Neural cell (in vitro differentiated cells): ENCODE results near the gene TMCC1. TPM values are rescaled to one million over a fixed set of nuclear protein-coding genes. Genes with fewer than 3 reads are reported as not detected.

Experiments used
- H2AFZ ChIP-seq: fragments of 200-600, 300-800 bp; sonication (generic), shearing (Covaris generic); 2 replicates; pipeline ENCODE4 v1.6.0; 2014; ENCODE audit warnings: low read depth, mild to moderate bottlenecking, antibody characterized with exemption, low read length, moderate library complexity
- H3F3A ChIP-seq: fragments of 200-600 bp; shearing (Covaris generic); 2 replicates; pipeline ENCODE4 v1.6.1; 2016; ENCODE audit warnings: mild to moderate bottlenecking, moderate library complexity, mixed read lengths, antibody characterized with exemption, low read length; ENCODE audit not compliant: insufficient read depth, poor library complexity, severe bottlenecking
- H3K27ac ChIP-seq: fragments of 200-600, 300-800 bp; sonication (generic), shearing (Covaris generic); 2 replicates; pipeline ENCODE4 v1.5.1; 2014; ENCODE audit warnings: mild to moderate bottlenecking, low read length, moderate library complexity
- H3K27me3 ChIP-seq: fragments of 300-800, 200-600 bp; sonication (generic), shearing (Covaris generic); 2 replicates; pipeline ENCODE4 v1.6.0; 2014; ENCODE audit warnings: mild to moderate bottlenecking, low read depth, low read length, moderate library complexity; ENCODE audit not compliant: insufficient read depth
- H3K36me3 ChIP-seq: fragments of 300-800, 200-600 bp; sonication (generic), shearing (Covaris generic); 2 replicates; pipeline ENCODE4 v1.5.1; 2014; ENCODE audit warnings: mild to moderate bottlenecking, antibody characterized with exemption, low read length, moderate library complexity; ENCODE audit not compliant: insufficient read depth
- H3K4me2 ChIP-seq: fragments of 300-800, 200-600 bp; sonication (generic), shearing (Covaris generic); 2 replicates; pipeline ENCODE4 v1.6.0; 2014; ENCODE audit warnings: mild to moderate bottlenecking, low read length
- H3K4me3 ChIP-seq: fragments of 300-800, 200-600 bp; sonication (generic), shearing (Covaris generic); 2 replicates; pipeline ENCODE4 v1.5.1; 2014; ENCODE audit warnings: mild to moderate bottlenecking, low read length, moderate library complexity
- H3K79me2 ChIP-seq: fragments of 200-600 bp; shearing (Covaris generic); replicated peaks from 2 replicates; pipeline ENCODE4 v1.6.0; 2014; ENCODE audit warnings: mild to moderate bottlenecking, low read length, moderate library complexity; ENCODE audit not compliant: insufficient read depth
- H3K9ac ChIP-seq: fragments of 300-800, 200-600 bp; sonication (generic), shearing (Covaris generic); 2 replicates; pipeline ENCODE4 v1.6.1; 2016; ENCODE audit warnings: mild to moderate bottlenecking, low read length, mixed read lengths
- H3K9me2 ChIP-seq: fragments of 200-600 bp; shearing (Covaris generic); 2 replicates; pipeline ENCODE4 v1.6.1; 2016; ENCODE audit warnings: mild to moderate bottlenecking, low read length, mixed read lengths; ENCODE audit not compliant: insufficient read depth
- H3K9me3 ChIP-seq: fragments of 200-600, 300-800 bp; sonication (generic), shearing (Covaris generic); 2 replicates; pipeline ENCODE4 v1.6.1; 2016; ENCODE audit warnings: mild to moderate bottlenecking, mixed run types, low read length, moderate library complexity, mixed read lengths
- H4K20me1 ChIP-seq: fragments of 200-600 bp; shearing (Covaris generic); 2 replicates; pipeline ENCODE4 v1.6.1; 2016; ENCODE audit warnings: mild to moderate bottlenecking, mixed run types; ENCODE audit not compliant: insufficient read depth
- CTCF ChIP-seq: fragments of 450-650 bp; IDR thresholded peaks from 2 replicates; pipeline ENCODE4 v1.5.1; 2014; ENCODE audit warnings: antibody characterized with exemption, mild to moderate bottlenecking, moderate library complexity; ENCODE audit not compliant: poor library complexity, severe bottlenecking
- EP300 ChIP-seq: fragments of 450-650 bp; conservative IDR thresholded peaks from 2 replicates; pipeline ENCODE4 v1.6.1; 2014; ENCODE audit warnings: antibody characterized with exemption, mild to moderate bottlenecking, moderate library complexity; ENCODE audit not compliant: poor library complexity, severe bottlenecking
- EZH2 ChIP-seq: fragments of 200-600, 300-800 bp; shearing (Covaris generic), sonication (generic); IDR thresholded peaks from 2 replicates; pipeline ENCODE4 v1.6.1; 2014; ENCODE audit warnings: antibody characterized with exemption, low read length, borderline replicate concordance, mild to moderate bottlenecking; ENCODE audit not compliant: insufficient read depth, poor library complexity, severe bottlenecking
- MXI1 ChIP-seq: fragments of 450-650 bp; conservative IDR thresholded peaks from 2 replicates; pipeline ENCODE4 v1.6.1; 2014; ENCODE audit warnings: antibody characterized with exemption, mild to moderate bottlenecking; ENCODE audit not compliant: poor library complexity, severe bottlenecking
- POLR2AphosphoS5 ChIP-seq: IDR thresholded peaks from 2 replicates; pipeline ENCODE4 v1.6.1; 2012
- RAD21 ChIP-seq: fragments of 450-650 bp; conservative IDR thresholded peaks from 2 replicates; pipeline ENCODE4 v1.6.1; 2014; ENCODE audit warnings: antibody characterized with exemption, mild to moderate bottlenecking, moderate library complexity
- REST ChIP-seq: IDR thresholded peaks from 2 replicates; pipeline ENCODE4 v1.6.1; 2012; ENCODE audit warnings: borderline replicate concordance
- SMC3 ChIP-seq: fragments of 450-650 bp; conservative IDR thresholded peaks from 2 replicates; pipeline ENCODE4 v1.6.1; 2014; ENCODE audit warnings: antibody characterized with exemption, mild to moderate bottlenecking, moderate library complexity; ENCODE audit not compliant: poor library complexity
- TAF1 ChIP-seq: IDR thresholded peaks from 2 replicates; pipeline ENCODE4 v1.6.1; 2012; ENCODE audit warnings: low read depth
- polyA plus RNA-seq: library from polyadenylated mRNA; depleted of rRNA; stranded (reverse); fragments of >200 nt; gene quantifications from 2 replicates; pipeline ENCODE4 v1.2.3, GENCODE V29; 2014

The TMCC1 gene
- polyA plus RNA-seq, 1 donor from 2014 or later, result 25.0 TPM

- Histone ChIP-seq H3K4me2 (no peak overlapping the region), H4K20me1 (no peaks in the 10 kb centered on the region), H3F3A (no peaks in the 10 kb centered on the region), H3K27me3 (no peaks in the 10 kb centered on the region), H3K79me2 (peaks cover 29% of the 10 kb centered on the region), H3K9me2 (no peaks in the 10 kb centered on the region), H3K9ac (no peak overlapping the region), H3K9me3 (no peaks in the 10 kb centered on the region), H2AFZ (no peak overlapping the region), H3K36me3 (peaks cover 4% of the 10 kb centered on the region), H3K4me3 (no peak overlapping the region), H3K27ac (no peak overlapping the region)
- peak; percentile 82 for TF ChIP-seq CTCF
- TF ChIP-seq POLR2AphosphoS5, result no peak
- TF ChIP-seq TAF1, result no peak
- TF ChIP-seq MXI1, result no peak
- TF ChIP-seq SMC3, result peak; percentile 85
- TF ChIP-seq EP300, result no peak
- TF ChIP-seq EZH2, result no peak
- TF ChIP-seq REST, result no peak
- TF ChIP-seq RAD21, result peak; percentile 86
Measured at GRCh38 chr3:129829640-129830039, 63.9 kb downstream of the TMCC1 start.

GRCh38 chr3:129827765-129828164 lies 65.7 kb downstream of the TMCC1 start:
- H3K79me2 ChIP-seq, result peaks cover 22% of the 10 kb centered on the region
- H2AFZ ChIP-seq, result no peak overlapping the region
- H3K4me2 ChIP-seq, result no peak overlapping the region
- no peaks in the 10 kb centered on the region for H3K9me3 ChIP-seq
- H3K27ac ChIP-seq, result no peak overlapping the region
- TF ChIP-seq CTCF (no peak), POLR2AphosphoS5 (no peak), MXI1 (no peak), RAD21 (no peak), REST (no peak), SMC3 (no peak), EP300 (no peak), TAF1 (no peak)
- H3K27me3 ChIP-seq, result no peaks in the 10 kb centered on the region
- no peak overlapping the region for H3K4me3 ChIP-seq
- peaks cover 4% of the 10 kb centered on the region for H3K36me3 ChIP-seq
- H3F3A ChIP-seq, result no peaks in the 10 kb centered on the region
- H3K9ac ChIP-seq, result no peak overlapping the region
- no peaks in the 10 kb centered on the region for H3K9me2 ChIP-seq
- H4K20me1 ChIP-seq, result no peaks in the 10 kb centered on the region
